Left ventricle myocardium superior (tissue), 1 donor: ENCODE data around the gene BFSP1. TPM values are rescaled to one million over a fixed set of nuclear protein-coding genes. Genes with fewer than 3 reads are reported as not detected.

ENCODE experiments used
- ATAC-seq: fragments of 200-7000 bp; cut with Tn5 transposase; one replicate; pipeline ENCODE4 v1.9.1; 2020; ENCODE audit warnings: mild to moderate bottlenecking, moderate library complexity
- DNase-seq: peaks from one replicate; pipeline ENCODE4 v3.0.0-alpha.2; 2020
- intact Hi-C: fragments of 100-400 bp; cut with micrococcal nuclease; formaldehyde crosslinking; loops from one replicate; pipeline ENCODE4 v1.11.0; 2022
- total RNA-seq: library from RNA; stranded (reverse); fragmentation: NEBNext Ultra II Directional; extraction: Animal tissue kit (Norgen Biotek cat#: 25700); gene quantifications from one replicate; pipeline ENCODE4 v1.2.1, GENCODE V29; 2021
- donor health status: DM: no; HTN: yes; CAD: no; lungs with severe emphysema.

BFSP1 gene
- total RNA-seq, 1 donor from 2014 or later = 0.55 TPM

GRCh38 chr20:17558941-17559304 is 27.7 kb upstream of the BFSP1 start:
- no peak for ATAC-seq
- intact Hi-C loops = no loop called here
- DNase-seq = no peak

GRCh38 chr20:17558154-17558940 is 27.2 kb upstream of the BFSP1 start:
- no peak for DNase-seq
- ATAC-seq = peak; percentile 73
- intact Hi-C loops = no loop called here

DNA sequence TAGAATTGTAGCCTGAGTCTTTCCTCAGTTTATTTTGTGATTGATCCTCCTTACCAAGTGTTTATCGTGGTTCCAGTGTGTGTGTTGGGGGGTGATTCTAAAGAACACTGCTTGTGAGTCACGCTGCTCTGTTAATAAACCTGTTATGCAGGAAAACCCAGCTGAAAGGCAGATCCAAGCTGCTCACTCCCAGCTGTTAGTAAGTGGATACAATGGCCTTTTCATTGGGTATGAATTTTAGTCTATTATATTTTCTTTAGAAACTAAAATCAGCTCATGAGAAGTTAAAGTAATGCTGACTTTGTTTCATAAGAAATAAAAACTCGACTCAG is 26.5 kb upstream of the BFSP1 start:
- no peak for DNase-seq
- ATAC-seq = peak; percentile 22
- intact Hi-C loops = no loop called here

- DNase-seq = peak; percentile 90
- peak; percentile 92 for ATAC-seq
- intact Hi-C loops = no loop called here
Observed at GRCh38 chr20:17556837-17557674, 25.9 kb upstream of the BFSP1 start.

- ATAC-seq (no peak), DNase-seq (no peak)
- intact Hi-C loops = no loop called here
Observed at GRCh38 chr20:17555106-17555505, 23.9 kb upstream of the BFSP1 start.

DNA sequence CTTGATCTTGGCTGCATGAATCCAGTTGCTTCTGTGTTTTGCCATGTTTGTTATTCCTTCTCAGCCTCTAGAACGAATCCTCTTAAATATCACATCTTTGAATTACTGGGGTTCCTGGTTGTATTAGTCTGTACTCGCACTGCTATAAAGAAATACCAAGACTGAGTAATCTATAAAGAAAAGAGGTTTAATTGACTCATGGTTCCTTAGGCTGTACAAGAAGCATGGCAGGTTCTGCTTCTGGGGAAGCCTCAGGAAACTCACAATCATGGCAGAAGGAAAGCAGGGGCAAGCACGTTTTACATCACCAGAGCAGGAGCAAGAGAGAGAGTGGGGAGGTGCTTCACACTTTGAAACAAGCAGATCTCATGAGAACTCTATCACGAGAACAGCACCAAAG is 18.0 kb upstream of the BFSP1 start:
- intact Hi-C loops = no loop called here
- ATAC-seq = no peak
- no peak for DNase-seq

DNA sequence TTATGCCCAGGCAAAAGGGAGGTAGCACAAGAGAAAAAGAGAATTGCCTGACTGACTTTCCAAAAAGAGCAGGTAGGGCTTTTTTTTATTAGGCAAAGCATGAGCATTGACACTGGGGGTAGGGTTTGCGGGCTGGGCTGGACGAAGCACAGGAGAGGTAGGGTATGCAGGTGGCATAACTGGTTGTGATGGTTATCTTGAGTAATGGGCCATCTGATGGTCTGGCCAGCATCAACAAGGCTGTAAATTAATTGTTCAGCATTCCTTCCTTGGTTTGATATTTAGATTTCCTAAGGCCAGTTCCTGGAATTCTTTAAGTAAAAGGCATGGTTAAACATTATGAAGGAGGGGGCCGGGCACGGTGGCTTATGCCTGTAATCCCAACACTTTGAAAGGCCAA is 13.9 kb upstream of the BFSP1 start:
- ATAC-seq (no peak), DNase-seq (no peak)
- intact Hi-C loops = no loop called here

GRCh38 chr20:17543531-17544131 is 12.5 kb upstream of the BFSP1 start:
- peak; percentile 28 for ATAC-seq
- DNase-seq = no peak
- intact Hi-C loops = no loop called here

DNA sequence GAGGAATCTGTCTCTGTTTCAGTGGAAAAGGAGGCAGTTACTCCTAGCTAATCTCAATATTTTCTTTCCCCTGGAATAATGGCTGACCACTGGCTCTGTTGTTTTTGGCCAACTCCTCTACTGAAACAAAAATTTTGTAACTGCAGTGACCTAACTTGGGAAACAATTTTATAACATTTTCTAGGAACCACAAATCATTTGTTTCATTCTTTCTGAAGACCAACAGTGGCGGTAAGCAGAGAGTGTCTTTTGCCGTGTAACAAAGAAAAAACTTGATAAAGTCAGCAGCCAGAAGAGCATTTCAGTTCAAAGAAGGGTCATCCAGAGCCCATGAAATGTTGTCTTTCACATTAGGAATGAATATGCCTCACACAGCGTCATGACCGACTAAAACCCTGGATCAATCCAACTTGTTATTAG is 11.8 kb upstream of the BFSP1 start:
- ATAC-seq = peak; percentile 83
- no peak for DNase-seq
- intact Hi-C loops = no loop called here

- ATAC-seq (no peak), DNase-seq (no peak)
- intact Hi-C loops = no loop called here
Observed at GRCh38 chr20:17542481-17542880, 11.3 kb upstream of the BFSP1 start.

GRCh38 chr20:17541996-17542395 is 10.8 kb upstream of the BFSP1 start:
- intact Hi-C loops = no loop called here
- DNase-seq (no peak), ATAC-seq (no peak)

- intact Hi-C loops = no loop called here
- no peak for ATAC-seq
- no peak for DNase-seq
Observed at GRCh38 chr20:17541596-17541995, 10.4 kb upstream of the BFSP1 start.

DNA sequence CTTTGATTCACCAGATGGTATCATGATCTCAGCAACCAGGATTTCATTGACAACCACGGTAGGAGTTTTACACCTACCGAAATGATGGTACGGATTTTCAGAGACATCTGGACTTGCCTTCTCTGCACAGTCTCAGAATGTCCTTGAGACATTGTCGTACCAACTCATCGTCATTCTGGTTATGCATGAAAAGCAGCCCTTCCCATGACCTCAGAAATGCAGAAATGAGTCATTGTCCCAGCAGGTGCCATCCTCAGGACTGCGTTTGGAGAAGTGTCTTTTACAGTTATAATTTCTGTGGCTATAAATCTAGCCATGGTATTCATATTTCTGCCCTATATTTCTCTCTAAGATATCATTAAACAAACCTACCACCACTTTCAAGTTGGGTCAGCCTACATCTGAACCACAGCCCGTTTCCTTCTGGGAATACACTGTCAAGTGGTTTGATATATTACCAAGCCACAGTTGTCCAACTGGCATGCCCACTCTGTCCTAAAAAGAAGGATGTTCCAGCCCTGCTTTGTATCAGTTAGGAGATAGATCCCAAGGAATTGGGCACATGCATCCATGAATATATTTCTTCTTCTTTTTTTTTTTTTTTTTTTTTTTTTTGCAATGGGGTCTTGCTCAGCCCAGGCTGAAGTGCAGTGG is 7.5 kb upstream of the BFSP1 start:
- DNase-seq (no peak), ATAC-seq (no peak)
- intact Hi-C loops = loop anchor here (5.0 kb wide), 1 partner anchor 74 kb away; no protein-coding TSS in a partner anchor

DNA sequence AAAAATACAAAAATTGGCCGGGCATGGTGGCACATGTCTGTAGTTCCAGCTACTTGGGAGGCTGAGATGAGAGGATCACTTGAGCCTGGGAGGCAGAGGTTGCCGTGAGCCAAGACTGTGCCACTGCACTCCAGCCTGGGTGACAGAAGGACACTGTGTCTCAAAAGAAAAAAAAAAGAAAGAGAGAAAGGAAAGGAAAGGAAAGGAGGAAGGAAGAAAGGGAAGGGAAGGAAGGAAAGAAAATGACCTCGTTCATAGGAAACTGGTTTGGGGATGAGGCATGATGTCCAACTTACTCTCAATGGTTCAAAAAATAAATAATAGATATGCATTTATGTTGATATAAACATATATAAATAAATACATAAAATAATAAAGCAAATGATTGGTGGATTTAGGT is 6.8 kb upstream of the BFSP1 start:
- DNase-seq (no peak), ATAC-seq (no peak)
- intact Hi-C loops = loop anchor here (5.0 kb wide), 1 partner anchor 74 kb away; no protein-coding TSS in a partner anchor

- intact Hi-C loops = loop anchor here (5.0 kb wide), 1 partner anchor 75 kb away; no protein-coding TSS in a partner anchor
- DNase-seq = peak; percentile 56
- peak; percentile 98 for ATAC-seq
Observed at GRCh38 chr20:17536944-17537444, 5.8 kb upstream of the BFSP1 start.

DNA sequence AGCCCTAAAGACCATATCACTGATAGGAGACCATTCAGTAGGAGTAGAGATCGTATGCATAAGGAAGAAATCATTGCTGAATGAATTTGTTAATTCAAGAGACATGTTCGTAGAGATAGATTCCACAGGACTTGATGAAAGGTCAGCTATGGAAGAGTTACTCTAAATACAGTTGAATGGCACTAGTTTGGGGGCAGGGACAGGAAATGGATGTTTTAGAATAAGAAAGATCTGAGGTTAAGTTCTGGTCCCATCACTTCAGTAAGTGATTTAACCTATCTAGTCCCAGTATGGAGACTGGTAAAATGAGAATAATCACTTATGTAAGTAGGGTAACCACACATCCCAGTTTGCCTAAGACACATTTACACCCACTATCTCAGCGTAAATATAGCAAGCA is 2.9 kb upstream of the BFSP1 start:
- DNase-seq (no peak), ATAC-seq (no peak)
- intact Hi-C loops = no loop called here

- DNase-seq (no peak), ATAC-seq (peak; percentile 10)
- intact Hi-C loops = no loop called here
Observed at GRCh38 chr20:17533396-17533795, 2.2 kb upstream of the BFSP1 start.

DNA sequence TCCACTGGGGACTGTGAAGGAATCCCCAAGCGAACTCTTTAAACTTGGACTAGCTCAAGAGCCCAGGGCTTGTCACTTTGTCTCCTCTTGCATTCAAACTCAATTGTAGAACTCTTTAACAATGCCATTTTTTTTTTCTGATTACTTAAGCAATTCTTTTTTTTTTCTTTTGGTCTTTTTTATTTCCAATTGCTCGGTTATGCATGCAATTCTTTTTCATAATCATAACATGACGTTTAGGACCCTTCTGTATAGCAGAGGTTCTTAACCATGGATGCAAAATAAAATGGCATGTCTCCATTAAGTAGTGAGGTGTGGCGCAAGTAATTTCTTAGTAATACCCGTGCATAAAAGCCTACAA is 466 bp upstream of the BFSP1 start:
- ATAC-seq = no peak
- intact Hi-C loops = no loop called here
- no peak for DNase-seq

DNA sequence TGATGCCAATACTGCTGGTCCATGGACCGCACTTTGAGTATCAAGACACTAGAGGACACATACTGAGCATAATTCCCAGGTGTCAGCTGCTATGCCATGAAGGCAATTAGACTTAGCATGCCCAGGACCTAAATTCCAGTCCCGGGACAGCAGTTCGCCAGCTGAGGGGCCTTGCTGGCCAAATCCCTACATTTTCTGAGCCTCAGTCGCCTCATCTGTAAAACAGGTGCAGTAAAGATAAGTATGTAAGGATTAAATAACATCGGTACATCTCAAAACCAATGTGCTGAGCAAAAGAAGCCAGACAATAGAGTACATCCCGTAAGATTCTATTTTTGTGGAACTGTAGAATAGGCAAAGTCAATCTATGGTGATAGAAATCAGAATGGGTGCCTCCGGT is 1.0 kb downstream of the BFSP1 start:
- intact Hi-C loops = no loop called here
- DNase-seq (no peak), ATAC-seq (no peak)

GRCh38 chr20:17529586-17529985 is 1.6 kb downstream of the BFSP1 start:
- DNase-seq = no peak
- intact Hi-C loops = no loop called here

More at GRCh38 chr20:17529586-17529985, 1.6 kb downstream of the BFSP1 start:
- ATAC-seq = no peak
